CD4-positive, alpha-beta T cell (primary cell): ENCODE data around the gene TBC1D22A. TPM values are rescaled to one million over a fixed set of nuclear protein-coding genes. Genes with fewer than 3 reads are reported as not detected.

ENCODE experiments used
- ATAC-seq: fragments of 200-7000 bp; cut with Tn5 transposase; one replicate; pipeline ENCODE4 v1.10.0; 2022; ENCODE audit warnings: mild to moderate bottlenecking; ENCODE audit not compliant: poor library complexity
- CTCF ChIA-PET: fragments of 350-600 bp; sonication (Branson Sonifier 250); formaldehyde crosslinking; loops from one replicate; lab custom pipeline; 2021; ENCODE audit warnings: antibody characterized with exemption, inconsistent platforms; lab: Charles Lee
- POLR2A ChIA-PET: fragments of 350-600 bp; sonication (Branson Sonifier 250); formaldehyde crosslinking; loops from one replicate; lab custom pipeline; 2021; ENCODE audit warnings: antibody characterized with exemption, inconsistent platforms; lab: Charles Lee
- DNase-seq, 14 experiments: peaks; one replicate each; pipeline ENCODE4 v3.0.0-alpha.2; 2013 to 2020; ENCODE audit warnings: mixed read lengths in 2 of 14
- H3K27ac ChIP-seq, 2 donors: one replicate each; pipeline versions ENCODE4 v1.5.1 to v1.7.0; 2013; ENCODE audit warnings: low read length in 2 of 2, low read depth in 1 of 2, mild to moderate bottlenecking in 1 of 2
- H3K27me3 ChIP-seq, 2 experiments: 1 replicate in 1 of 2; 2 replicates in 1 of 2; pipeline versions ENCODE4 v1.6.1 to v1.7.0; 2013; ENCODE audit warnings: low read length in 2 of 2, control low read depth in 1 of 2, mild to moderate bottlenecking in 1 of 2, moderate library complexity in 1 of 2; ENCODE audit not compliant: insufficient read depth in 2 of 2, control insufficient read depth in 1 of 2
- H3K36me3 ChIP-seq: one replicate; pipeline ENCODE4 v1.6.1; 2013; ENCODE audit warnings: low read length, control low read depth; ENCODE audit not compliant: insufficient read depth
- H3K4me1 ChIP-seq: one replicate; pipeline ENCODE4 v1.6.1; 2013; ENCODE audit warnings: low read length, control low read depth; ENCODE audit not compliant: insufficient read depth
- H3K4me3 ChIP-seq: one replicate; pipeline ENCODE4 v1.5.1; 2013; ENCODE audit warnings: mild to moderate bottlenecking, low read length, moderate library complexity
- H3K9me3 ChIP-seq, 2 experiments: 1 replicate in 1 of 2; 2 replicates in 1 of 2; pipeline versions ENCODE4 v1.6.1 to v1.7.0; 2013; ENCODE audit warnings: low read length in 2 of 2, mild to moderate bottlenecking in 2 of 2, control low read depth in 1 of 2, moderate library complexity in 1 of 2; ENCODE audit not compliant: control insufficient read depth in 1 of 2, insufficient read depth in 1 of 2
- H3K27ac Mint-ChIP-seq: one replicate; pipeline ENCODE4 v1.8.0; 2020; ENCODE audit warnings: mixed read lengths
- H3K27me3 Mint-ChIP-seq: one replicate; pipeline ENCODE4 v1.8.0; 2021; ENCODE audit warnings: mixed read lengths
- H3K36me3 Mint-ChIP-seq: one replicate; pipeline ENCODE4 v1.8.0; 2021; ENCODE audit warnings: low read depth, mixed read lengths
- H3K4me1 Mint-ChIP-seq: one replicate; pipeline ENCODE4 v1.8.0; 2021; ENCODE audit warnings: low read depth, mixed read lengths
- H3K4me3 Mint-ChIP-seq: one replicate; pipeline ENCODE4 v1.8.0; 2020; ENCODE audit warnings: mild to moderate bottlenecking, mixed read lengths
- H3K9me3 Mint-ChIP-seq: one replicate; pipeline ENCODE4 v1.8.0; 2020; ENCODE audit warnings: mixed read lengths
- intact Hi-C, 2 experiments: fragments of 100-400 bp; cut with DNase I in 1 of 2; cut with micrococcal nuclease in 1 of 2; formaldehyde crosslinking; loops; one replicate each; pipeline versions ENCODE4 v1.15.1 to v1.9.0; 2023 to 2025; cut with DNase I, micrococcal nuclease
- total RNA-seq, 174 experiments: library from RNA in 2 of 174; stranded (reverse) in 2 of 174; gene quantifications; one replicate each; pipeline ENCODE4 v1.2.3 and lab custom pipeline; 2021 to 2026
- TF ChIP-seq, protein P1 (sequence below): fragments of 200-600 bp; IDR thresholded peaks from one replicate; pipeline ENCODE4 v1.8.0; 2022; ENCODE audit warnings: antibody characterized with exemption, mild to moderate bottlenecking

The TBC1D22A gene
- total RNA-seq, 2 experiments from 2014 or later = 27.1 to 31.7 TPM

DNA sequence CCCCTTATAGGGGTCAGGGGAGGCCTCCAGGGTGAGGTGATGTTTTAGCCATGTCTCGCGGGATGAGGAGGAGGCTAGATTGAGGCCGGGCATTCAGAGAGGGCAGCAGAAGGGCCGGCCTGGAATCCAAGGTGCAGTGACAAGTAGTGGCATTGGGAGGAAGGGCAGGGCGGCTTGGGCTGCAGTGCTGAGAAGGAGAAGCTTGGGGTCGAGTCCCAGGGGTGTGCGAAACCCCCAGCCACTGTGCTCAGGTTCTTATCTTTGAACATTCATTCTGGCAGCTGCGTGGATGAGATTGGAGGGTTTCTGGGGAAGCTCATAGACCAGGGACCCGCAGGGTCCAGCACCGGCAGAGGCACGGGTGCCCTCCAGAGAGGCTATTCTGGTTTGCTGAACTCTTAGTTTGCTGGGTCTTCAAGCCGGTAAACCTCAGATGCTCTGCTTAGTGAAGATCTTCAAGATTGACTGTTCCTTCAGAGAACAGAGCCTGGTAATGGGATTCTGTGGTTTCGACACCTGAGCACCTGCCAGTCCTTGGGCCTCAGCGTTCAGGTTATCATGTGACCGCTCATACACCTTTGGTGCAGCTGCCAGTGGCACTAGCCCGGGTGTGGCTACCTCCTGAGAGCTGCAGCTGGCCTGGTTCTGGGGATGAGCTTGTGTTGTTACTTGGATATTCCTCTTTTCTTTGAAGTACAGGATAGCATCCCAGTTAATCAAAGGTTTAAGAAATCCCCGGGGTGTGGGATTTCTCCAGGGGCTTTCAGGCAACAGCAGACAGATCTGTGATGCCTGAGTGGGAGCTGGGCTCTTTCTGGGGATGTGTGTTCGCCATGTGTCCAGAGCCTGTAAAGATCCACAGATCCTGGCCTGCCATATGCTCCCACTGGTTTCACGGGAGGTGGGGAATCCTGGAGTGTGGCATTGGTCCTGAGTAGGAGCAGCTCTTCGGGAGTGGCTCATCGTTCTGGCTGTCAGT lies 152.8 kb downstream of the TBC1D22A start:
- POLR2A ChIA-PET = no interaction called here
- Histone ChIP-seq H3K36me3 (peaks cover 67% of the 10 kb centered on the region), H3K4me1 (no peaks in the 10 kb centered on the region), H3K27me3 (no peaks in the 10 kb centered on the region), H3K27ac (no peak overlapping the region), H3K4me3 (no peak overlapping the region), H3K9me3 (peaks cover 0 to 3% of the 10 kb centered on the region in 2 experiments)
- Mint-ChIP-seq H3K9me3 (no peaks in the 10 kb centered on the region), H3K27me3 (no peaks in the 10 kb centered on the region), H3K4me3 (no peak overlapping the region), H3K36me3 (peaks cover 85% of the 10 kb centered on the region), H3K27ac (no peak overlapping the region), H3K4me1 (peaks cover 6% of the 10 kb centered on the region)
- DNase-seq (no peak), ATAC-seq (no peak)
- TF ChIP-seq, protein P1, sequence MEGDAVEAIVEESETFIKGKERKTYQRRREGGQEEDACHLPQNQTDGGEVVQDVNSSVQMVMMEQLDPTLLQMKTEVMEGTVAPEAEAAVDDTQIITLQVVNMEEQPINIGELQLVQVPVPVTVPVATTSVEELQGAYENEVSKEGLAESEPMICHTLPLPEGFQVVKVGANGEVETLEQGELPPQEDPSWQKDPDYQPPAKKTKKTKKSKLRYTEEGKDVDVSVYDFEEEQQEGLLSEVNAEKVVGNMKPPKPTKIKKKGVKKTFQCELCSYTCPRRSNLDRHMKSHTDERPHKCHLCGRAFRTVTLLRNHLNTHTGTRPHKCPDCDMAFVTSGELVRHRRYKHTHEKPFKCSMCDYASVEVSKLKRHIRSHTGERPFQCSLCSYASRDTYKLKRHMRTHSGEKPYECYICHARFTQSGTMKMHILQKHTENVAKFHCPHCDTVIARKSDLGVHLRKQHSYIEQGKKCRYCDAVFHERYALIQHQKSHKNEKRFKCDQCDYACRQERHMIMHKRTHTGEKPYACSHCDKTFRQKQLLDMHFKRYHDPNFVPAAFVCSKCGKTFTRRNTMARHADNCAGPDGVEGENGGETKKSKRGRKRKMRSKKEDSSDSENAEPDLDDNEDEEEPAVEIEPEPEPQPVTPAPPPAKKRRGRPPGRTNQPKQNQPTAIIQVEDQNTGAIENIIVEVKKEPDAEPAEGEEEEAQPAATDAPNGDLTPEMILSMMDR = no peak
- intact Hi-C loops = no loop called here
- CTCF ChIA-PET = no interaction called here

DNA sequence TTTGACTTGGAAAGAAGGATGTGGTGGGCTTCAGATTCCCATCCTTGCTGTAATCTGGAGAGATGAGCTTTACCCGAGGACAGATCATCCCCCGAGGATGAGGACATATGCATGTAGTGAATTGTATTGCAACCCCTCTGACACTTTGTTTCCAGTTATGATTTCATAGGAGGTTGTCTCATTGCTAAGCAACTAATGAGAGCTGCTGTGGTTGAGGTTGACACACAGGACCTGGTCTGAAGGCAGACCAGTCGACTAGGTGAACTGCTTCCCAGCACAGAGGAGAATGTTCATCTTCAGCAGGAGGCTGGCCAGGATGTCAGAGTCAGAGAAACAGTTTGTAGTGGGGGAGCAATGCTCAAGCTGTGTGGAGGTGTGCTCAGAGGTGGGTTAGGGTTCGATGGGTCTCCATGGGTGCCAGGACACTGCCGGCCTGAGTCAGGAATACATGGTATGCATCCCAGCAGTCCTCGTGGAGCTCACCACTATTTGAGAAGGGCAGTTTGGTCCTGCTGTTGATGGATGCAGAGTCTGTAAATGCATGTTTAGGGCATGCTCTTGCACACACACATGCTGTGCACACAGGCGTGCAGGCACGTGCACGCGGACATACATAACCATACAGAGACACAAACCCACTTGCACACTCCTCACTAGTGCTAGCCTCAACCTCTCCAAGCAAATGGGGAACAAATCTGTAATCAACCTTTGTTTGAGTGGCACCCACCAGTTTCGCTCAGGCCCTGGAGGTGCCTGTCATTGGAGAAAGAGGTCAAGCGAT lies 153.7 kb downstream of the TBC1D22A start:
- peaks cover 6% of the 10 kb centered on the region for H3K4me1 Mint-ChIP-seq
- ChIA-PET POLR2A (no interaction called here), CTCF (no interaction called here)
- H3K9me3 Mint-ChIP-seq = no peaks in the 10 kb centered on the region
- peaks cover 81% of the 10 kb centered on the region for H3K36me3 Mint-ChIP-seq
- no peak for DNase-seq
- no peaks in the 10 kb centered on the region for H3K27me3 ChIP-seq
- intact Hi-C loops = no loop called here
- TF ChIP-seq, protein P1 = no peak
- no peak overlapping the region for H3K4me3 ChIP-seq
- H3K36me3 ChIP-seq = peaks cover 70% of the 10 kb centered on the region
- H3K4me1 ChIP-seq = no peaks in the 10 kb centered on the region
- peaks cover 0 to 3% of the 10 kb centered on the region in 2 experiments for H3K9me3 ChIP-seq
- ATAC-seq = no peak
- no peak overlapping the region for H3K4me3 Mint-ChIP-seq
- H3K27me3 Mint-ChIP-seq = no peaks in the 10 kb centered on the region
- no peak overlapping the region for H3K27ac ChIP-seq
- H3K27ac Mint-ChIP-seq = no peak overlapping the region

DNA sequence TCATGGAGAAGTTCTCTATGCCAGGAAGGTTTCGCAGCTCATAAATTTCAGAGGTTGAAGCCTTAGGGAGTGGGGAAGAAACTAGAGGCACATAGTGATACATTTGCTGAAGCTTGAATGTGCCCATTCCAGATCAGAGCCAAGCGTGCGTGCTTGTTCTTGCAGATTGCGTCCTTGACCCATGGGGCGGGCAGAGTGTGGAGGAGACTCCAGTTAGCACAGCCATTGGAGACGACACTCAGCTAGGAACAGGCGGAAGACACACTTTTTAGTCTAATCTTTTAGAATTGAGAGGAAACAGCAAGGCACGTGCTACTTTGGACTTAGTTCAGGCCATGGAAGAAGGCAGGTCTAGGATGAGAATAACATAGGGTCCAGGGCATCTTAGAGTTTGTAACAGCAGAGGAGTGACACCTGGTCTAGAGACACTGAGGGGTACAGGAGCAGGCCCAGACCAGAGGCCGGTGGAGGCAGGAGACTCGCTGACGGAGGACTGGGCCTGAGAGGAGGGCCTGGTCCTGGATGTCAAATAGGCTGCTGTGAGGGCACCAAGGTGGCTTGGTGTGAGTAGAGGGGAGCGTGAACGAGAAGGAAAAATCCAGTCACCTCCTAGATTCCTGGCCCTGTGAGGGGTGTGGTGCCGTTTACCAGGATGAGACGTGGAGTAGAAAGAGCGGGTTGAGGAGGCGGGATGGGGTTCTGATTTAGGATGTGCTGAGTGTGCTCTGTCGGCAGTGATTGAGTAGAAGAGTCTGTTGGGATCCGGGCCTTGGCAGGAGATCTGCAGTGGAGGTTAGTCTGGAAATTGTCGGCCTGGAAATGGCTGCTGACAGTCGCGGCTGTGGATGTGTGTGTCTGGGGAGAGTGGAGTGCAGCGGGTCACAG lies 154.7 kb downstream of the TBC1D22A start:
- Mint-ChIP-seq H3K9me3 (no peaks in the 10 kb centered on the region), H3K27ac (no peak overlapping the region), H3K36me3 (peaks cover 85% of the 10 kb centered on the region), H3K4me3 (no peak overlapping the region), H3K27me3 (no peaks in the 10 kb centered on the region), H3K4me1 (peaks cover 12% of the 10 kb centered on the region)
- ChIA-PET CTCF (no interaction called here), POLR2A (no interaction called here)
- no peak for ATAC-seq
- Histone ChIP-seq H3K27ac (no peak overlapping the region), H3K4me1 (no peaks in the 10 kb centered on the region), H3K36me3 (peaks cover 67% of the 10 kb centered on the region), H3K9me3 (peaks cover 0 to 3% of the 10 kb centered on the region in 2 experiments), H3K27me3 (no peaks in the 10 kb centered on the region), H3K4me3 (no peak overlapping the region)
- intact Hi-C loops = no loop called here
- no peak for DNase-seq
- TF ChIP-seq, protein P1 = no peak
